Neural cell (in vitro differentiated cells): Measurements from ENCODE around the gene NADK2. TPM values are rescaled to one million over a fixed set of nuclear protein-coding genes. Genes with fewer than 3 reads are reported as not detected.

Experiments used
- H2AFZ ChIP-seq: fragments of 200-600, 300-800 bp; sonication (generic), shearing (Covaris generic); 2 replicates; pipeline ENCODE4 v1.6.0; 2014; ENCODE audit warnings: low read depth, mild to moderate bottlenecking, antibody characterized with exemption, low read length, moderate library complexity
- H3F3A ChIP-seq: fragments of 200-600 bp; shearing (Covaris generic); 2 replicates; pipeline ENCODE4 v1.6.1; 2016; ENCODE audit warnings: mild to moderate bottlenecking, moderate library complexity, mixed read lengths, antibody characterized with exemption, low read length; ENCODE audit not compliant: insufficient read depth, poor library complexity, severe bottlenecking
- H3K27ac ChIP-seq: fragments of 200-600, 300-800 bp; sonication (generic), shearing (Covaris generic); 2 replicates; pipeline ENCODE4 v1.5.1; 2014; ENCODE audit warnings: mild to moderate bottlenecking, low read length, moderate library complexity
- H3K27me3 ChIP-seq: fragments of 300-800, 200-600 bp; sonication (generic), shearing (Covaris generic); 2 replicates; pipeline ENCODE4 v1.6.0; 2014; ENCODE audit warnings: mild to moderate bottlenecking, low read depth, low read length, moderate library complexity; ENCODE audit not compliant: insufficient read depth
- H3K36me3 ChIP-seq: fragments of 300-800, 200-600 bp; sonication (generic), shearing (Covaris generic); 2 replicates; pipeline ENCODE4 v1.5.1; 2014; ENCODE audit warnings: mild to moderate bottlenecking, antibody characterized with exemption, low read length, moderate library complexity; ENCODE audit not compliant: insufficient read depth
- H3K4me2 ChIP-seq: fragments of 300-800, 200-600 bp; sonication (generic), shearing (Covaris generic); 2 replicates; pipeline ENCODE4 v1.6.0; 2014; ENCODE audit warnings: mild to moderate bottlenecking, low read length
- H3K4me3 ChIP-seq: fragments of 300-800, 200-600 bp; sonication (generic), shearing (Covaris generic); 2 replicates; pipeline ENCODE4 v1.5.1; 2014; ENCODE audit warnings: mild to moderate bottlenecking, low read length, moderate library complexity
- H3K79me2 ChIP-seq: fragments of 200-600 bp; shearing (Covaris generic); replicated peaks from 2 replicates; pipeline ENCODE4 v1.6.0; 2014; ENCODE audit warnings: mild to moderate bottlenecking, low read length, moderate library complexity; ENCODE audit not compliant: insufficient read depth
- H3K9ac ChIP-seq: fragments of 300-800, 200-600 bp; sonication (generic), shearing (Covaris generic); 2 replicates; pipeline ENCODE4 v1.6.1; 2016; ENCODE audit warnings: mild to moderate bottlenecking, low read length, mixed read lengths
- H3K9me2 ChIP-seq: fragments of 200-600 bp; shearing (Covaris generic); 2 replicates; pipeline ENCODE4 v1.6.1; 2016; ENCODE audit warnings: mild to moderate bottlenecking, low read length, mixed read lengths; ENCODE audit not compliant: insufficient read depth
- H3K9me3 ChIP-seq: fragments of 200-600, 300-800 bp; sonication (generic), shearing (Covaris generic); 2 replicates; pipeline ENCODE4 v1.6.1; 2016; ENCODE audit warnings: mild to moderate bottlenecking, mixed run types, low read length, moderate library complexity, mixed read lengths
- H4K20me1 ChIP-seq: fragments of 200-600 bp; shearing (Covaris generic); 2 replicates; pipeline ENCODE4 v1.6.1; 2016; ENCODE audit warnings: mild to moderate bottlenecking, mixed run types; ENCODE audit not compliant: insufficient read depth
- CTCF ChIP-seq: fragments of 450-650 bp; IDR thresholded peaks from 2 replicates; pipeline ENCODE4 v1.5.1; 2014; ENCODE audit warnings: antibody characterized with exemption, mild to moderate bottlenecking, moderate library complexity; ENCODE audit not compliant: poor library complexity, severe bottlenecking
- EP300 ChIP-seq: fragments of 450-650 bp; conservative IDR thresholded peaks from 2 replicates; pipeline ENCODE4 v1.6.1; 2014; ENCODE audit warnings: antibody characterized with exemption, mild to moderate bottlenecking, moderate library complexity; ENCODE audit not compliant: poor library complexity, severe bottlenecking
- EZH2 ChIP-seq: fragments of 200-600, 300-800 bp; shearing (Covaris generic), sonication (generic); IDR thresholded peaks from 2 replicates; pipeline ENCODE4 v1.6.1; 2014; ENCODE audit warnings: antibody characterized with exemption, low read length, borderline replicate concordance, mild to moderate bottlenecking; ENCODE audit not compliant: insufficient read depth, poor library complexity, severe bottlenecking
- MXI1 ChIP-seq: fragments of 450-650 bp; conservative IDR thresholded peaks from 2 replicates; pipeline ENCODE4 v1.6.1; 2014; ENCODE audit warnings: antibody characterized with exemption, mild to moderate bottlenecking; ENCODE audit not compliant: poor library complexity, severe bottlenecking
- POLR2AphosphoS5 ChIP-seq: IDR thresholded peaks from 2 replicates; pipeline ENCODE4 v1.6.1; 2012
- RAD21 ChIP-seq: fragments of 450-650 bp; conservative IDR thresholded peaks from 2 replicates; pipeline ENCODE4 v1.6.1; 2014; ENCODE audit warnings: antibody characterized with exemption, mild to moderate bottlenecking, moderate library complexity
- SMC3 ChIP-seq: fragments of 450-650 bp; conservative IDR thresholded peaks from 2 replicates; pipeline ENCODE4 v1.6.1; 2014; ENCODE audit warnings: antibody characterized with exemption, mild to moderate bottlenecking, moderate library complexity; ENCODE audit not compliant: poor library complexity
- TAF1 ChIP-seq: IDR thresholded peaks from 2 replicates; pipeline ENCODE4 v1.6.1; 2012; ENCODE audit warnings: low read depth
- polyA plus RNA-seq: library from polyadenylated mRNA; depleted of rRNA; stranded (reverse); fragments of >200 nt; gene quantifications from 2 replicates; pipeline ENCODE4 v1.2.3, GENCODE V29; 2014
- TF ChIP-seq, protein P1 (sequence below): IDR thresholded peaks from 2 replicates; pipeline ENCODE4 v1.6.1; 2012; ENCODE audit warnings: borderline replicate concordance

Gene NADK2
- polyA plus RNA-seq, 1 donor from 2014 or later: 66.8 TPM

- H3K27ac ChIP-seq: no peak overlapping the region
- no peaks in the 10 kb centered on the region for H4K20me1 ChIP-seq
- H3K36me3 ChIP-seq: no peaks in the 10 kb centered on the region
- no peak overlapping the region for H3K4me2 ChIP-seq
- H3K4me3 ChIP-seq: no peak overlapping the region
- TF ChIP-seq, protein P1, sequence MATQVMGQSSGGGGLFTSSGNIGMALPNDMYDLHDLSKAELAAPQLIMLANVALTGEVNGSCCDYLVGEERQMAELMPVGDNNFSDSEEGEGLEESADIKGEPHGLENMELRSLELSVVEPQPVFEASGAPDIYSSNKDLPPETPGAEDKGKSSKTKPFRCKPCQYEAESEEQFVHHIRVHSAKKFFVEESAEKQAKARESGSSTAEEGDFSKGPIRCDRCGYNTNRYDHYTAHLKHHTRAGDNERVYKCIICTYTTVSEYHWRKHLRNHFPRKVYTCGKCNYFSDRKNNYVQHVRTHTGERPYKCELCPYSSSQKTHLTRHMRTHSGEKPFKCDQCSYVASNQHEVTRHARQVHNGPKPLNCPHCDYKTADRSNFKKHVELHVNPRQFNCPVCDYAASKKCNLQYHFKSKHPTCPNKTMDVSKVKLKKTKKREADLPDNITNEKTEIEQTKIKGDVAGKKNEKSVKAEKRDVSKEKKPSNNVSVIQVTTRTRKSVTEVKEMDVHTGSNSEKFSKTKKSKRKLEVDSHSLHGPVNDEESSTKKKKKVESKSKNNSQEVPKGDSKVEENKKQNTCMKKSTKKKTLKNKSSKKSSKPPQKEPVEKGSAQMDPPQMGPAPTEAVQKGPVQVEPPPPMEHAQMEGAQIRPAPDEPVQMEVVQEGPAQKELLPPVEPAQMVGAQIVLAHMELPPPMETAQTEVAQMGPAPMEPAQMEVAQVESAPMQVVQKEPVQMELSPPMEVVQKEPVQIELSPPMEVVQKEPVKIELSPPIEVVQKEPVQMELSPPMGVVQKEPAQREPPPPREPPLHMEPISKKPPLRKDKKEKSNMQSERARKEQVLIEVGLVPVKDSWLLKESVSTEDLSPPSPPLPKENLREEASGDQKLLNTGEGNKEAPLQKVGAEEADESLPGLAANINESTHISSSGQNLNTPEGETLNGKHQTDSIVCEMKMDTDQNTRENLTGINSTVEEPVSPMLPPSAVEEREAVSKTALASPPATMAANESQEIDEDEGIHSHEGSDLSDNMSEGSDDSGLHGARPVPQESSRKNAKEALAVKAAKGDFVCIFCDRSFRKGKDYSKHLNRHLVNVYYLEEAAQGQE: no peak
- no peaks in the 10 kb centered on the region for H3F3A ChIP-seq
- no peaks in the 10 kb centered on the region for H3K9me3 ChIP-seq
- no peaks in the 10 kb centered on the region for H3K9me2 ChIP-seq
- no peaks in the 10 kb centered on the region for H3K27me3 ChIP-seq
- H3K9ac ChIP-seq: no peak overlapping the region
- no peak overlapping the region for H2AFZ ChIP-seq
- H3K79me2 ChIP-seq: no peaks in the 10 kb centered on the region
These were observed 22.6 kb upstream of the NADK2 start for GRCh38 chr5:36264202-36264760.

DNA sequence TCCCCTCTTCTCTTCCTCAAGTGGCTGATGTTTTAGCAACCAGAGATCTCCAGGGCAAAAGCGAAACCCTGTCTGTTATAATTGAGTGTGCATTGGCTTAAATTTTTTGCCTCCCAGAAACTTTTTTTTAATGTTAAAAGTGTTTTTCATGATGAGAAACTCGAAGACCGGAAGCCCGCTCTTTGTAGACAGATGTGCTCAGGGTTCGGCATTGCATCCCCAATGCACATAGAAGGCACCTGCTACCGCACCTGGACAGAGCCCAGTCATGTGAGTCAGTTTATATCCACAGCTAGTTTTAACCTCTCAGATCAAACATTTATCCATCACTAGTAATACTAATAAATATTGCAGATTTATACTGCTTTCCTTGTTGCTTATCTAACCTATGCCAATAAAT lies 19.5 kb upstream of the NADK2 start:
- Histone ChIP-seq H3K27me3 (no peaks in the 10 kb centered on the region), H3K9me3 (no peaks in the 10 kb centered on the region), H3F3A (no peaks in the 10 kb centered on the region), H4K20me1 (no peaks in the 10 kb centered on the region), H3K36me3 (no peaks in the 10 kb centered on the region), H3K9me2 (no peaks in the 10 kb centered on the region), H3K27ac (no peak overlapping the region), H2AFZ (no peak overlapping the region), H3K4me2 (no peak overlapping the region), H3K79me2 (no peaks in the 10 kb centered on the region), H3K4me3 (no peak overlapping the region), H3K9ac (no peak overlapping the region)
- no peak for TF ChIP-seq POLR2AphosphoS5
- TF ChIP-seq EP300: no peak
- TF ChIP-seq SMC3: no peak
- TF ChIP-seq CTCF: no peak
- no peak for TF ChIP-seq RAD21
- TF ChIP-seq, protein P1: no peak
- TF ChIP-seq EZH2: no peak
- no peak for TF ChIP-seq TAF1
- no peak for TF ChIP-seq MXI1
